Karpas-422 (cell line): Measurements from ENCODE around the gene TP73. TPM values are rescaled to one million over a fixed set of nuclear protein-coding genes. Genes with fewer than 3 reads are reported as not detected.
"Not testable (repeated sequence)": the region's sequence is repeated elsewhere in the genome, so short reads cannot be mapped to it uniquely, and the experiment has no call there.

Experiments
- DNase-seq: peaks from one replicate; pipeline ENCODE4 v3.0.0-alpha.2; 2015
- H2AFZ ChIP-seq: fragments of 200-600 bp; sonication (generic); 2 replicates; pipeline ENCODE4 v1.6.1; 2014; ENCODE audit warnings: antibody characterized with exemption, low read length, mixed read lengths
- H3K27ac ChIP-seq: fragments of 200-600 bp; sonication (generic); 2 replicates; pipeline ENCODE4 v1.5.1; 2014; ENCODE audit warnings: mild to moderate bottlenecking, low read length, moderate library complexity
- H3K27me3 ChIP-seq: fragments of 200-600 bp; sonication (generic); 2 replicates; pipeline ENCODE4 v1.6.1; 2014; ENCODE audit warnings: low read length, mixed read lengths
- H3K36me3 ChIP-seq: fragments of 200-600 bp; sonication (generic); 2 replicates; pipeline ENCODE4 v1.6.1; 2014; ENCODE audit warnings: low read length, mixed read lengths; ENCODE audit not compliant: insufficient read depth
- H3K4me1 ChIP-seq: fragments of 200-600 bp; sonication (generic); 2 replicates; pipeline ENCODE4 v1.6.1; 2014; ENCODE audit warnings: mild to moderate bottlenecking, low read length, mixed read lengths
- H3K4me2 ChIP-seq: fragments of 200-600 bp; sonication (generic); 2 replicates; pipeline ENCODE4 v1.6.1; 2014; ENCODE audit warnings: low read length, low read depth, mild to moderate bottlenecking; ENCODE audit not compliant: poor library complexity, severe bottlenecking
- H3K4me3 ChIP-seq: fragments of 200-600 bp; sonication (generic); 2 replicates; pipeline ENCODE4 v1.5.1; 2014; ENCODE audit warnings: mild to moderate bottlenecking, antibody characterized with exemption, low read length, mixed read lengths
- H3K79me2 ChIP-seq: fragments of 200-600 bp; sonication (generic); 2 replicates; pipeline ENCODE4 v1.6.1; 2014; ENCODE audit warnings: mild to moderate bottlenecking, low read length, mixed read lengths
- H3K9ac ChIP-seq: fragments of 200-600 bp; sonication (generic); 2 replicates; pipeline ENCODE4 v1.6.0; 2014; ENCODE audit warnings: low read length
- H3K9me2 ChIP-seq: fragments of 200-600 bp; sonication (generic), shearing (Covaris generic); replicated peaks from 2 replicates; pipeline ENCODE4 v1.6.0; 2014; ENCODE audit warnings: mild to moderate bottlenecking, low read length, moderate library complexity; ENCODE audit not compliant: insufficient read depth
- H3K9me3 ChIP-seq: fragments of 300-700, 200-600 bp; sonication (generic); 2 replicates; pipeline ENCODE4 v1.6.1; 2014; ENCODE audit warnings: low read length, mixed read lengths
- H4K20me1 ChIP-seq: fragments of 200-600 bp; sonication (generic); 2 replicates; pipeline ENCODE4 v1.6.1; 2014; ENCODE audit warnings: mild to moderate bottlenecking, antibody characterized with exemption, low read length, low read depth; ENCODE audit not compliant: insufficient read depth
- total RNA-seq: library from RNA; depleted of rRNA; stranded (reverse); fragments of >200 nt; shearing (Covaris generic); gene quantifications from 2 replicates; pipeline ENCODE4 v1.2.3, GENCODE V29; 2014; ENCODE audit warnings: low replicate concordance

TP73 gene
- total RNA-seq, 1 experiment from 2014 or later: 0.52 TPM

DNA sequence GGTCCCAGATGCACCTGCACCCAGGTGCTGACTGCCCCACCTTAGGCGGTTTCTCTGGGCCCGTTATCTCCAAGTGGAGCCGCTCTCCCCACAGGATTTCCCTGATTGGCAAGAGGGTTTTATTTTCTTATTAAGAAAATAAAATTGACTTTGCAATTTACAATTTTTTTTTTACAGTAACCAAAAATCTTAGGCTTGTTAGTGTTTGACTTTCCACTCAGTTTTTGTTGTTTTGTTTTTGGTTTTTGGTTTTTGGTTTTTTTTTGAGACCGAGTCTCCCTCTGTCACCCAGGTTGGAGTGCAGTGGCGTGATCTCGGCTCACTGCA lies 95.2 kb downstream of the TP73 start:
- no peak overlapping the region for H3K9ac ChIP-seq
- H4K20me1 ChIP-seq: no peaks in the 10 kb centered on the region
- no peak overlapping the region for H3K4me2 ChIP-seq
- no peak overlapping the region for H3K27ac ChIP-seq
- H3K27me3 ChIP-seq: no peaks in the 10 kb centered on the region
- H3K4me3 ChIP-seq: no peak overlapping the region
- H3K79me2 ChIP-seq: no peaks in the 10 kb centered on the region
- H2AFZ ChIP-seq: no peak overlapping the region
- no peaks in the 10 kb centered on the region for H3K9me2 ChIP-seq
- no peaks in the 10 kb centered on the region for H3K36me3 ChIP-seq
- DNase-seq: no peak
- no peaks in the 10 kb centered on the region for H3K4me1 ChIP-seq
- H3K9me3 ChIP-seq: no peaks in the 10 kb centered on the region

DNA sequence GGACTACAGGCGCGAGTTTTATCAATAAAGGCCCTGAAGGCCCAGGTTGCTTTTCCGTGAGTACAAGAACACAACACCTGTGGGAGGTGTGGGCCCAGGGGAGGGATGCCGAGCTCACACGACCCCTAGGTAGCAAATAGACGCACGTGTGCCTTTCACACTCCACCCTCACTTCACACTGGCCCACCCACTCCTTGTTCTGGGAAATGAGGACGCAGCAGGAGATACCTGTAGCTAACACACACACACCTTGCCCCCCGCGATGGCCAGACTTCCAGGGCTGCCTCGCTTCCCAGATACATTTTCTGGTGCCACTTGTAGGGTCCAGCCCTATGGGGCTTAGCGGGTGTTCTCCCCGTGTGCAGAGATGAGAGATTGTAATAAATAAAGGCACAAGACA lies 95.6 kb downstream of the TP73 start:
- H3K4me2 ChIP-seq: no peak overlapping the region
- no peaks in the 10 kb centered on the region for H3K79me2 ChIP-seq
- no peak overlapping the region for H3K27ac ChIP-seq
- no peak overlapping the region for H3K4me3 ChIP-seq
- H3K27me3 ChIP-seq: no peaks in the 10 kb centered on the region
- H4K20me1 ChIP-seq: no peaks in the 10 kb centered on the region
- H2AFZ ChIP-seq: no peak overlapping the region
- no peaks in the 10 kb centered on the region for H3K9me3 ChIP-seq
- no peaks in the 10 kb centered on the region for H3K36me3 ChIP-seq
- H3K9me2 ChIP-seq: no peaks in the 10 kb centered on the region
- DNase-seq: no peak
- H3K4me1 ChIP-seq: no peaks in the 10 kb centered on the region
- no peak overlapping the region for H3K9ac ChIP-seq

DNA sequence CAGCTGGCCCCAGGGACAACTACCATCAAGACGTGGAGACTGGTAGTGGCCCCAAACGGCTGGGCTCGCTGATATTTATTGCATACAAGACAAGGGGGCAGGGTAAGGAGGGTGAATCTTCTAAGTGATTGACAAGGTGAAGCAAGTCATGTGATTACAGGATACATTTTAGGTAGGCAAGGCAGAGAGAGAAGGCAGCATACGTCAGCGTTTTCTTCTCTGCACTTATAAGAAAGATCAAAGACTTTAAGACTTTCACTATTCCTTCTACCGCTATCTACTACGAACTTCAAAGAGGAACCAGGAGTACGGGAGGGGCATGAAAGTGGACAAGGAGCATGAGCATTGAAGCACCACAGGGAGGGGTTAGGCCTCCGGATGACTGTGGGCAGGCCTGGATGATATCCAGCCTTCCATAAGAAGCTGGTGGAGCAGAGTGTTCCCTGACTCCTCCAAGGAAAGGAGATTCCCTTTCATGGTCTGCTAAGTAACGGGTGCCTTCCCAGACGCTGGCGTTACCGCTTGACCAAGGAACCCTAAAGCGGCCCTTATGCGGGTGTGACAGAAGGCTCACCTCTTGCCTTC lies 96.1 kb downstream of the TP73 start:
- not testable (repeated sequence) for H4K20me1 ChIP-seq, H3K9ac ChIP-seq, H3K4me3 ChIP-seq, H3K9me3 ChIP-seq, H3K27ac ChIP-seq, H3K79me2 ChIP-seq, DNase-seq, H3K4me2 ChIP-seq, H3K27me3 ChIP-seq, H2AFZ ChIP-seq, H3K36me3 ChIP-seq, H3K4me1 ChIP-seq, H3K9me2 ChIP-seq

DNA sequence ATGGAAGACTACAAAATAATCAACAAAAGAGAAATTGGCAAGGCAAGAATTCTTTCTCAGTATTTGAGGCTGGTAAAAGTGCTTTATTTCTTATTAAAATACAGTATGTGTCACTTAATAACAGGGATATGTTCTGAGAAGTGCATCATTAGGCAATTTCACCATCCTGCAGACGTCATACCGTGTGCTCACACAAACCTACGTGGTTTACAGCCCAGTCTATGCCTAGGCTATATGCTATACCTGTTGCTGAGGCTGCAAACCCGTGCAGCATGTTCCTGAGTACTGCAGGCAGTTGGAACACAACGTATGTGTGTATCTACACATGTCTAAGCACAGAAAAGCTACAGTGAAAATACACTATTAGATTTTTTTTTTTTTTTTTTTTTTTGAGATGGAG lies 97.2 kb downstream of the TP73 start:
- Histone ChIP-seq H3K9me2 (no peaks in the 10 kb centered on the region), H3K36me3 (no peaks in the 10 kb centered on the region), H3K27me3 (no peaks in the 10 kb centered on the region), H3K4me1 (no peaks in the 10 kb centered on the region), H3K4me3 (no peak overlapping the region), H3K9ac (no peak overlapping the region), H4K20me1 (no peaks in the 10 kb centered on the region), H2AFZ (no peak overlapping the region), H3K9me3 (no peaks in the 10 kb centered on the region), H3K79me2 (no peaks in the 10 kb centered on the region), H3K4me2 (no peak overlapping the region), H3K27ac (no peak overlapping the region)
- DNase-seq: no peak

DNA sequence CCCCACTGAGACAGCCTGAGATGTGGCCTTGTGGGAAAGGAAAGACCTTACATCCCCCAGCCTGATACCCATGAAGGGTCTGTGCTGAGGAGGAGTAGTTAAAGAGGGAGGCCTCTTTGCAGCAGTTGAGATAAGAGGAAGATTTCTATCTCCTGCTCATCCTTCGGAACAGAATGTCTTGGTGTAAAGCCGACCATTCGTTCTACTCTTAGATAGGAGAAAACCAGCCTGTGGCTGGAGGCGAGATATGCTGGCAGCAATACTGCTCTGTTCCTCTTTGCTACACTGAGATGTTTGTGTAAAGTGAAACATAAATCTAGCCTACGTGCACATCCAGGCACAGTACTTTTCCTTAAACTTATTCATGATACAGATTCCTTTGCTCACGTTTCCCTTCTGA lies 98.4 kb downstream of the TP73 start:
- Histone ChIP-seq H3K4me1 (no peaks in the 10 kb centered on the region), H2AFZ (no peak overlapping the region), H3K9me2 (no peaks in the 10 kb centered on the region), H3K27me3 (no peaks in the 10 kb centered on the region), H3K9ac (no peak overlapping the region), H3K4me2 (no peak overlapping the region), H3K36me3 (no peaks in the 10 kb centered on the region), H3K27ac (no peak overlapping the region), H3K9me3 (no peaks in the 10 kb centered on the region), H4K20me1 (no peaks in the 10 kb centered on the region), H3K79me2 (no peaks in the 10 kb centered on the region), H3K4me3 (no peak overlapping the region)
- no peak for DNase-seq

DNA sequence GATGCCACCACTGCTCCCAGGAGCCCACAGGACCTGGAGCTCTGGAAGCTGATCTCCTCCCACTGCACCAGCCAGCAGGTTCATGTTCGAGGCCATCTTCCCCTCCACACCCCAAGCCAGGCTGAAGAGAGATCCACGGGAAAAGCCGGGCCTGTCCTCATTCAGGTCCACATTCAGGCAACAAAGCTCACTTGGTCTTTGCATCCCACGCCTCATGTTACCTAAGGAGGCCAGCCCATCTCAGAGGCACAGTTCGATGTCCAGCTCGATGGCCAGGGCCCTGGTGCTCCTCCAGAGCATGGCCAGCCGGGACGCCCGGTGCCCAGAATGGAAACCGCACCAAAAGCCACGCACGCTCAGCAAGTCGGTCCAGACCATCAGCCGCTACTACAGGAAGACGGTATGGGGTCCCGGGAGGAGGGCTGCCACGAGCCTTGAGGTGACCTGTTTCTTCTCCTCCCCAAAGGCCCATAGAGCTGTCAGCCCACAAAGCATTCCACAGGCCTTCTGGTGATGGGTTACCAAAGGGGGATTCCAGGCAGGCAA lies 100.2 kb downstream of the TP73 start, which contains the start of gene CCDC27:
TSS of gene CCDC27 (plus strand) at position 51 of the 546 bp plus-strand sequence. CDS start at position 83, 32 bp downstream.
- no peak within 1 kb of the TSS for H2AFZ ChIP-seq
- H3K9ac ChIP-seq: no peak within 1 kb of the TSS
- H4K20me1 ChIP-seq: no peaks in the 10 kb centered on the region
- no peak within 1 kb of the TSS for H3K4me3 ChIP-seq
- no peaks in the 10 kb centered on the region for H3K4me1 ChIP-seq
- DNase-seq: no peak
- H3K4me2 ChIP-seq: no peak within 1 kb of the TSS
- H3K36me3 ChIP-seq: no peaks in the 10 kb centered on the region
- no peaks in the 10 kb centered on the region for H3K9me3 ChIP-seq
- H3K27ac ChIP-seq: no peak within 1 kb of the TSS
- no peaks in the 10 kb centered on the region for H3K27me3 ChIP-seq
- no peaks in the 10 kb centered on the region for H3K9me2 ChIP-seq
- no peaks in the 10 kb centered on the region for H3K79me2 ChIP-seq

DNA sequence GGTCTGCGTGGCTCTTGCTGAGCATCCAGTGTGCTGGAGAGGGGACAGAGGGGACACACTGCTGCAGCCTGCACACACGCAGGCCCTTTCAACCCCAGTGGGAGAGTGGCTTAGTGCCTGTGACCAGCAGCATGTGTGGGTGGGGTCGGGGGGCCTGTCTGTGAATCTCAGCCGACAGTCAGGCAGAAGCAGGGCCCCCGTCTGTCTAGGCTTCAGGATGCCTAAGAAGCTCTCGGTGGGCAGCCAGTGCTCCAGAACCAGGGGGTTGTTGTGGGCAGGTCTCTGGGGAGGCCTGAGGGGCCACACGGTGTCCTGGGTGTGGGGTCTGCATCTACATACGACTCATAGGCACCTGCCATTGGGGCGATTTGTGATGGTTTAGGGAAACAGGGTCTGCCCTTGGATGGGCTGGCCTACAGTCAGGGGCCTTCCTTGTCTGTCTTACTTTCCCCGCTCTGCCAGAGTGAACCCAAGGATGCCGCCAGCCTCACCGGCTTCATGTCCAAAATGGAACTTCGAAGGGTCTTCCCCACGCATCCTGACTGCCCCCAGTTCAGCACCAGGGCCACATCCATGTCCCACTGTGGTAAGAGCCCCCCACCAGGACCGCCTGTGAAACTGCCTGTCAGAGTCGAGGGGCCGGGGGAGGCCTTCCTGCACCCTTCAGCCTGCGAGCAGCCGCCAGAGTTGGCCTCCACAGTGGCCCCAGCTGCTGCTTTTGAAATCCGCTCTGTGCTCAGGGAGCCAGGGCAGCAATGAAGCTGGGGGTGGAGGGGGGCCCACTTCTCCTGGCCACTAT lies 101.5 kb downstream of the TP73 start:
- no peak overlapping the region for H3K4me2 ChIP-seq
- H3K79me2 ChIP-seq: no peaks in the 10 kb centered on the region
- H3K27ac ChIP-seq: no peak overlapping the region
- no peak overlapping the region for H2AFZ ChIP-seq
- H3K4me3 ChIP-seq: no peak overlapping the region
- no peaks in the 10 kb centered on the region for H3K4me1 ChIP-seq
- no peaks in the 10 kb centered on the region for H4K20me1 ChIP-seq
- no peaks in the 10 kb centered on the region for H3K27me3 ChIP-seq
- no peaks in the 10 kb centered on the region for H3K36me3 ChIP-seq
- no peaks in the 10 kb centered on the region for H3K9me2 ChIP-seq
- H3K9ac ChIP-seq: no peak overlapping the region
- H3K9me3 ChIP-seq: no peaks in the 10 kb centered on the region
- no peak for DNase-seq

DNA sequence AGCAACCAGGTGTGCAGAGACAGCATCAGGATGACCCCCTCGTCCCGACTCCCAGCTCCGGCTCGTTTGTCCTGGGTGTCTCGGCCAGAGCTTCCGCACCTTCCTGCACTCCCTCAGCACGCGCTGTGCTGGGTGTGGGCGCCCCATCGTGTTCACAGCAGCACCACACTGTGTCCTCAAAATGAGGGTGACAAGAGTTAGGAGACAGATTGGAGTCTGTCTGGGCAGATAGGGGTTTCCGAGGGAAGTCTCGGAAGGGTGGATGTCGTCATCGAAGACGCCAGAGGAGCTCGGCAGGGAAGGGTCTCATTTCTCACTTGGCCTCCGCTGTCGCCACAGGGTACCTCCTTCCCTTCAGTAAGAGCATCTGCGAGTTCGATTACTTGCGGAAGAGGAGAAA lies 104.1 kb downstream of the TP73 start:
- H3K9me2 ChIP-seq: no peaks in the 10 kb centered on the region
- DNase-seq: no peak
- H3K27me3 ChIP-seq: no peaks in the 10 kb centered on the region
- H3K36me3 ChIP-seq: no peaks in the 10 kb centered on the region
- no peaks in the 10 kb centered on the region for H4K20me1 ChIP-seq
- H3K27ac ChIP-seq: no peak overlapping the region
- no peaks in the 10 kb centered on the region for H3K79me2 ChIP-seq
- no peak overlapping the region for H3K4me2 ChIP-seq
- no peaks in the 10 kb centered on the region for H3K4me1 ChIP-seq
- H3K9ac ChIP-seq: no peak overlapping the region
- H3K9me3 ChIP-seq: no peaks in the 10 kb centered on the region
- no peak overlapping the region for H2AFZ ChIP-seq
- no peak overlapping the region for H3K4me3 ChIP-seq
